HepG2 (cell line): ENCODE results near the gene PDGFRA. TPM values are rescaled to one million over a fixed set of nuclear protein-coding genes. Genes with fewer than 3 reads are reported as not detected.

Experiments used
- CAMTA2 ChIP-seq: sonication (generic); formaldehyde crosslinking; IDR thresholded peaks from 2 replicates; pipeline ENCODE4 v1.4.0; 2020; ENCODE audit warnings: mild to moderate bottlenecking, missing genetic modification reagents, borderline replicate concordance
- HIC2 ChIP-seq: sonication (generic); formaldehyde crosslinking; IDR thresholded peaks from 2 replicates; pipeline ENCODE4 v1.9.0; 2022; ENCODE audit warnings: low read depth, missing genetic modification reagents
- HIVEP1 ChIP-seq: sonication (generic); formaldehyde crosslinking; IDR thresholded peaks from 2 replicates; pipeline ENCODE4 v1.4.0; 2020; ENCODE audit warnings: mild to moderate bottlenecking, missing genetic modification reagents
- KDM2A ChIP-seq: sonication (generic); formaldehyde crosslinking; IDR thresholded peaks from 2 replicates; pipeline ENCODE4 v1.4.0; 2020; ENCODE audit warnings: low read depth, missing genetic modification reagents, borderline replicate concordance
- KDM5B ChIP-seq: sonication (generic); formaldehyde crosslinking; IDR thresholded peaks from 2 replicates; pipeline ENCODE4 v1.4.0; 2020; ENCODE audit warnings: missing genetic modification reagents, mild to moderate bottlenecking, borderline replicate concordance
- MTF2 ChIP-seq: sonication (generic); formaldehyde crosslinking; IDR thresholded peaks from 2 replicates; pipeline ENCODE4 v1.5.0; 2020; ENCODE audit warnings: missing genetic modification reagents, borderline replicate concordance
- PAF1 ChIP-seq: IDR thresholded peaks from 2 replicates; pipeline ENCODE4 v1.6.1; 2016; ENCODE audit warnings: missing genetic modification reagents, missing compliant biosample characterization
- RAD21 ChIP-seq: fragments of 450-650 bp; formaldehyde crosslinking; IDR thresholded peaks from 2 replicates; pipeline ENCODE4 v1.5.0; 2020; ENCODE audit warnings: mild to moderate bottlenecking
- RARA ChIP-seq: IDR thresholded peaks from 2 replicates; pipeline ENCODE4 v1.6.1; 2016; ENCODE audit warnings: missing genetic modification reagents, missing compliant biosample characterization
- REPIN1 ChIP-seq: sonication (generic); formaldehyde crosslinking; IDR thresholded peaks from 2 replicates; pipeline ENCODE4 v1.8.0; 2022; ENCODE audit warnings: missing genetic modification reagents, low read depth, mild to moderate bottlenecking, borderline replicate concordance
- RXRA ChIP-seq: sonication (generic); formaldehyde crosslinking; IDR thresholded peaks from 2 replicates; pipeline ENCODE4 v1.5.1; 2020; ENCODE audit warnings: missing genetic modification reagents
- RXRB ChIP-seq: IDR thresholded peaks from 2 replicates; pipeline ENCODE4 v1.6.1; 2016; ENCODE audit warnings: borderline replicate concordance, missing genetic modification reagents, missing compliant biosample characterization
- SALL1 ChIP-seq: sonication (generic); formaldehyde crosslinking; IDR thresholded peaks from 2 replicates; pipeline ENCODE4 v1.8.0; 2022; ENCODE audit warnings: mild to moderate bottlenecking, missing genetic modification reagents
- SOX6 ChIP-seq, 2 experiments: fragments of 450-650 bp in 1 of 2; sonication (generic) in 1 of 2; formaldehyde crosslinking in 1 of 2; IDR thresholded peaks; 2 replicates each; pipeline versions ENCODE4 v1.4.0 to v1.6.1; 2017 to 2020; ENCODE audit warnings: antibody characterized with exemption in 1 of 2, mild to moderate bottlenecking in 1 of 2, missing genetic modification reagents in 1 of 2
- STAG1 ChIP-seq: sonication (generic); formaldehyde crosslinking; IDR thresholded peaks from 2 replicates; pipeline ENCODE4 v1.4.0; 2020; ENCODE audit warnings: missing genetic modification reagents
- XRCC5 ChIP-seq: fragments of 200-400 bp; formaldehyde crosslinking; optimal IDR thresholded peaks from 2 replicates; pipeline ENCODE3; 2017; ENCODE audit warnings: mild to moderate bottlenecking, low read length
- ZNF292 ChIP-seq: sonication (generic); formaldehyde crosslinking; IDR thresholded peaks from 2 replicates; pipeline ENCODE4 v1.8.1; 2022; ENCODE audit warnings: mild to moderate bottlenecking, low read depth, missing genetic modification reagents, borderline replicate concordance
- ZNF337 ChIP-seq: sonication (generic); formaldehyde crosslinking; IDR thresholded peaks from 2 replicates; pipeline ENCODE4 v1.5.1; 2020; ENCODE audit warnings: missing genetic modification reagents, low read depth, mild to moderate bottlenecking, borderline replicate concordance
- ZNF432 ChIP-seq: sonication (generic); formaldehyde crosslinking; IDR thresholded peaks from 2 replicates; pipeline ENCODE4 v1.5.0; 2020; ENCODE audit warnings: missing genetic modification reagents, mild to moderate bottlenecking, borderline replicate concordance
- ZNF598 ChIP-seq: sonication (generic); formaldehyde crosslinking; IDR thresholded peaks from 2 replicates; pipeline ENCODE4 v1.5.1; 2020; ENCODE audit warnings: mild to moderate bottlenecking, missing genetic modification reagents, borderline replicate concordance
- ZNF605 ChIP-seq: sonication (generic); formaldehyde crosslinking; IDR thresholded peaks from 2 replicates; pipeline ENCODE4 v1.8.0; 2022; ENCODE audit warnings: mild to moderate bottlenecking, missing genetic modification reagents
- polyA plus RNA-seq, 8 experiments: library from polyadenylated mRNA; depleted of rRNA in 3 of 8; stranded (reverse) in 7 of 8; unstranded in 1 of 8; fragments of >200 nt; fragmentation: Illumina TruSeq in 4 of 8; extraction: Trizol in 4 of 8; gene quantifications; 2 replicates each; pipeline versions ENCODE4 v1.2.1 to v1.2.3, GENCODE V29; 2011 to 2016; ENCODE audit warnings: low read depth in 4 of 8, missing spikeins in 1 of 8, mixed read lengths in 1 of 8; ENCODE audit not compliant: insufficient read depth in 1 of 8
- total RNA-seq, 5 experiments: library from RNA; depleted of rRNA; stranded (reverse); fragments of >200 nt; fragmentation: Illumina TruSeq; extraction: Trizol; gene quantifications; 2 replicates each; pipeline ENCODE4 v1.2.3, GENCODE V29; 2016; ENCODE audit warnings: low read depth in 1 of 5
- TF ChIP-seq, protein P1 (sequence below): sonication (generic); formaldehyde crosslinking; IDR thresholded peaks from 2 replicates; pipeline ENCODE4 v1.4.0; 2020; ENCODE audit warnings: missing genetic modification reagents
- TF ChIP-seq, protein P2 (sequence below): sonication (generic); formaldehyde crosslinking; IDR thresholded peaks from 2 replicates; pipeline ENCODE4 v1.5.0; 2020; ENCODE audit warnings: missing genetic modification reagents
- TF ChIP-seq, protein P3 (sequence below): sonication (generic); formaldehyde crosslinking; IDR thresholded peaks from 2 replicates; pipeline ENCODE4 v1.4.0; 2020; ENCODE audit warnings: missing genetic modification reagents

The PDGFRA gene
- total and polyA plus RNA-seq, 2 of the 13 experiments (the other 11 are each of a cell fraction or from before 2014, with no cell fraction given) = 0.04 TPM; not detected in 1

GRCh38 chr4:54217642-54218495 lies 11.2 kb upstream of the PDGFRA start (continued):
- TF ChIP-seq MTF2 (CRISPR knock-in tag) = peak; percentile 78; the same call in 1 of the 2 replicates
- no peak for TF ChIP-seq PAF1 (CRISPR knock-in tag)
- peak; percentile 47 for TF ChIP-seq XRCC5
- peak; percentile 23; the same call in 1 of the 2 replicates for TF ChIP-seq RARA (CRISPR knock-in tag)
- 0 out of 2 replicates have a peak, but pooled peaks have one; percentile 40 for TF ChIP-seq SALL1 (CRISPR knock-in tag)
- TF ChIP-seq RXRA = no peak
- TF ChIP-seq REPIN1 (CRISPR knock-in tag) = 0 out of 2 replicates have a peak, but pooled peaks have one; percentile 20
- 0 out of 2 replicates have a peak, but pooled peaks have one; percentile 28 for TF ChIP-seq RXRB
- TF ChIP-seq STAG1 (CRISPR knock-in tag) = peak; percentile 93
- no peak for TF ChIP-seq HIC2 (CRISPR knock-in tag)
- TF ChIP-seq, protein P1, sequence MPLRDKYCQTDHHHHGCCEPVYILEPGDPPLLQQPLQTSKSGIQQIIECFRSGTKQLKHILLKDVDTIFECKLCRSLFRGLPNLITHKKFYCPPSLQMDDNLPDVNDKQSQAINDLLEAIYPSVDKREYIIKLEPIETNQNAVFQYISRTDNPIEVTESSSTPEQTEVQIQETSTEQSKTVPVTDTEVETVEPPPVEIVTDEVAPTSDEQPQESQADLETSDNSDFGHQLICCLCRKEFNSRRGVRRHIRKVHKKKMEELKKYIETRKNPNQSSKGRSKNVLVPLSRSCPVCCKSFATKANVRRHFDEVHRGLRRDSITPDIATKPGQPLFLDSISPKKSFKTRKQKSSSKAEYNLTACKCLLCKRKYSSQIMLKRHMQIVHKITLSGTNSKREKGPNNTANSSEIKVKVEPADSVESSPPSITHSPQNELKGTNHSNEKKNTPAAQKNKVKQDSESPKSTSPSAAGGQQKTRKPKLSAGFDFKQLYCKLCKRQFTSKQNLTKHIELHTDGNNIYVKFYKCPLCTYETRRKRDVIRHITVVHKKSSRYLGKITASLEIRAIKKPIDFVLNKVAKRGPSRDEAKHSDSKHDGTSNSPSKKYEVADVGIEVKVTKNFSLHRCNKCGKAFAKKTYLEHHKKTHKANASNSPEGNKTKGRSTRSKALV (CRISPR knock-in tag) = 0 out of 2 replicates have a peak, but pooled peaks have one; percentile 37
- TF ChIP-seq ZNF605 = no peak
- no peak for TF ChIP-seq ZNF432 (CRISPR knock-in tag)
- TF ChIP-seq HIVEP1 (CRISPR knock-in tag) = no peak
- no peak for TF ChIP-seq SOX6 (IDR thresholded peaks at IDR 0.05)
- TF ChIP-seq SOX6 (CRISPR knock-in tag; IDR thresholded peaks at IDR 0.05) = 0 out of 2 replicates have a peak, but pooled peaks have one; percentile 29
- 0 out of 2 replicates have a peak, but pooled peaks have one; percentile 33 for TF ChIP-seq KDM5B (CRISPR knock-in tag)
- TF ChIP-seq, protein P2, sequence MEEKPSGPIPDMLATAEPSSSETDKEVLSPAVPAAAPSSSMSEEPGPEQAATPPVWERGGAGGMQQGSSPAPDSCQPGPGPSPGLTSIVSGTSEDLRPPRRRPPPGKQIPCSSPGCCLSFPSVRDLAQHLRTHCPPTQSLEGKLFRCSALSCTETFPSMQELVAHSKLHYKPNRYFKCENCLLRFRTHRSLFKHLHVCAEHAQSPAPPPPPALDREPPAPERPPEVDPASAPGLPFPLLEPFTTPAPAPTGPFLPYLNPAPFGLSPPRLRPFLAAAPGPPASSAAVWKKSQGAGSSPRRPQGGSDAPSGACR (CRISPR knock-in tag) = 0 out of 2 replicates have a peak, but pooled peaks have one; percentile 31
- no peak for TF ChIP-seq ZNF292 (CRISPR knock-in tag)
- TF ChIP-seq ZNF598 (CRISPR knock-in tag) = 0 out of 2 replicates have a peak, but pooled peaks have one; percentile 24
- TF ChIP-seq, protein P3, sequence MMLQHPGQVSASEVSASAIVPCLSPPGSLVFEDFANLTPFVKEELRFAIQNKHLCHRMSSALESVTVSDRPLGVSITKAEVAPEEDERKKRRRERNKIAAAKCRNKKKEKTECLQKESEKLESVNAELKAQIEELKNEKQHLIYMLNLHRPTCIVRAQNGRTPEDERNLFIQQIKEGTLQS = no peak
- TF ChIP-seq ZNF337 = no peak
- TF ChIP-seq KDM2A = 0 out of 2 replicates have a peak, but pooled peaks have one; percentile 40
- peak; percentile 83 for TF ChIP-seq RAD21 (CRISPR knock-in tag)
- 0 out of 2 replicates have a peak, but pooled peaks have one; percentile 37 for TF ChIP-seq CAMTA2 (CRISPR knock-in tag)
